HCT116 (cell line): ENCODE results near the gene PPP2R5B. TPM values are rescaled to one million over a fixed set of nuclear protein-coding genes. Genes with fewer than 3 reads are reported as not detected.

ENCODE experiments used
- ATAC-seq: fragments of 200-7000 bp; cut with Tn5 transposase; 2 replicates; pipeline ENCODE4 v1.9.1; 2020; ENCODE audit warnings: mild to moderate bottlenecking, moderate library complexity
- BruUV-seq: library from RNA; stranded (reverse); fragments of 400-500 nt; replicated peaks from 2 replicates; lab custom pipeline; 2021; lab: Mats Ljungman, UMichigan
- CTCF ChIA-PET: fragments of 300-600 bp; sonication (Branson Sonifier 250); formaldehyde crosslinking; loops from one replicate; lab custom pipeline; 2021; ENCODE audit warnings: antibody characterized with exemption; lab: Charles Lee
- POLR2A ChIA-PET: fragments of 300-600, 350-600 bp; sonication (Branson Sonifier 250); formaldehyde crosslinking; loops from one replicate; lab custom pipeline; 2021; ENCODE audit warnings: antibody characterized with exemption; lab: Charles Lee
- RAD21 ChIA-PET, 2 experiments: fragments of 300-600 bp; sonication (Branson Sonifier 250); formaldehyde crosslinking; loops; one replicate each; lab custom pipeline; 2023; ENCODE audit warnings: low total read pairs in 2 of 2; ENCODE audit not compliant: uncharacterized antibody in 2 of 2, unreplicated experiment in 2 of 2, low non-redundant PET in 1 of 2; lab: Charles Lee
- DNase-seq: peaks from one replicate; pipeline ENCODE4 v3.0.0-alpha.2; 2010; ENCODE audit warnings: low read depth, low spot score
- H2AFZ ChIP-seq: fragments of 200-600 bp; shearing (Covaris generic), sonication (generic); 2 replicates; pipeline ENCODE4 v1.6.1; 2017; ENCODE audit warnings: low read depth, mixed run types, mixed read lengths, antibody characterized with exemption, low read length; ENCODE audit not compliant: poor library complexity, severe bottlenecking
- H3K27ac ChIP-seq: 2 replicates; pipeline ENCODE4 v1.5.1; 2012; ENCODE audit warnings: low read depth, low read length
- H3K27me3 ChIP-seq: fragments of 200-600 bp; sonication (generic); 2 replicates; pipeline ENCODE4 v1.6.1; 2016; ENCODE audit warnings: mixed run types, low read length, mixed read lengths; ENCODE audit not compliant: insufficient read depth
- H3K36me3 ChIP-seq, 2 experiments: fragments of 200-500 bp in 1 of 2; fragments of 200-600 bp in 1 of 2; sonication (Bioruptor generic) in 1 of 2; sonication (generic) in 1 of 2; 2 replicates each; pipeline versions ENCODE4 v1.5.1 to v1.6.1; 2014 to 2016; ENCODE audit warnings: low read length in 2 of 2, inconsistent platforms in 1 of 2, mixed read lengths in 1 of 2, mixed run types in 1 of 2; ENCODE audit not compliant: insufficient read depth in 2 of 2, control insufficient read depth in 1 of 2
- H3K4me1 ChIP-seq, 2 experiments: fragments of 200-600 bp in 1 of 2; sonication (generic) in 1 of 2; 2 replicates each; pipeline versions ENCODE4 v1.5.1 to v1.6.1; 2012 to 2017; ENCODE audit warnings: low read length in 2 of 2, inconsistent platforms in 1 of 2, mild to moderate bottlenecking in 1 of 2, mixed read lengths in 1 of 2, mixed run types in 1 of 2, moderate library complexity in 1 of 2; ENCODE audit not compliant: insufficient read depth in 2 of 2, control insufficient read depth in 1 of 2
- H3K4me2 ChIP-seq: fragments of 200-600 bp; sonication (generic); 2 replicates; pipeline ENCODE4 v1.6.1; 2017; ENCODE audit warnings: mixed run types, low read length, mixed read lengths
- H3K4me3 ChIP-seq, 2 experiments: fragments of 200-600 bp in 1 of 2; sonication (generic) in 1 of 2; replicated peaks in 1 of 2; 2 replicates each; pipeline ENCODE4 v1.5.1; 2011 to 2016; ENCODE audit warnings: low read length in 2 of 2, control low read depth in 1 of 2, low read depth in 1 of 2, mild to moderate bottlenecking in 1 of 2, mixed read lengths in 1 of 2, mixed run types in 1 of 2
- H3K79me2 ChIP-seq: fragments of 200-600 bp; sonication (generic); 2 replicates; pipeline ENCODE4 v1.6.1; 2017; ENCODE audit warnings: mild to moderate bottlenecking, mixed run types, low read length, moderate library complexity, mixed read lengths; ENCODE audit not compliant: insufficient read depth
- H3K9ac ChIP-seq: fragments of 200-600 bp; sonication (generic); 2 replicates; pipeline ENCODE4 v1.6.1; 2016; ENCODE audit warnings: low read length, mixed read lengths
- H3K9me2 ChIP-seq: fragments of 200-600 bp; sonication (generic), shearing (Covaris generic); 2 replicates; pipeline ENCODE4 v1.6.1; 2017; ENCODE audit warnings: mixed run types, mild to moderate bottlenecking, moderate library complexity; ENCODE audit not compliant: insufficient read depth
- H3K9me3 ChIP-seq, 2 experiments: fragments of 200-500 bp in 1 of 2; fragments of 200-600 bp in 1 of 2; sonication (Bioruptor generic) in 1 of 2; sonication (generic) in 1 of 2; 2 replicates each; pipeline ENCODE4 v1.6.1; 2014 to 2017; ENCODE audit warnings: low read length in 2 of 2, mixed read lengths in 2 of 2, inconsistent platforms in 1 of 2, low read depth in 1 of 2, mild to moderate bottlenecking in 1 of 2, mixed run types in 1 of 2, moderate library complexity in 1 of 2; ENCODE audit not compliant: control insufficient read depth in 1 of 2, insufficient read depth in 1 of 2
- H4K20me1 ChIP-seq: fragments of 200-600 bp; sonication (generic), shearing (Covaris generic); 2 replicates; pipeline ENCODE4 v1.6.1; 2017; ENCODE audit warnings: mixed run types, mild to moderate bottlenecking, moderate library complexity; ENCODE audit not compliant: insufficient read depth
- ATF3 ChIP-seq: IDR thresholded peaks from 2 replicates; pipeline ENCODE4 v1.6.1; 2012
- CBX3 ChIP-seq: IDR thresholded peaks from 2 replicates; pipeline ENCODE4 v1.6.1; 2012; ENCODE audit warnings: low read depth
- EGR1 ChIP-seq: IDR thresholded peaks from 2 replicates; pipeline ENCODE4 v1.6.1; 2012; ENCODE audit warnings: low read depth
- ELF1 ChIP-seq: IDR thresholded peaks from 2 replicates; pipeline ENCODE4 v1.6.1; 2012; ENCODE audit warnings: low read depth, borderline replicate concordance
- JUND ChIP-seq: IDR thresholded peaks from 2 replicates; pipeline ENCODE4 v1.6.1; 2012
- POLR2A ChIP-seq: IDR thresholded peaks from 2 replicates; pipeline ENCODE4 v1.7.0; 2011; ENCODE audit warnings: borderline replicate concordance; ENCODE audit not compliant: insufficient read depth, insufficient read length; ENCODE audit errors: extremely low read depth
- REST ChIP-seq: IDR thresholded peaks from 2 replicates; pipeline ENCODE4 v1.6.1; 2012; ENCODE audit warnings: low read depth
- SP1 ChIP-seq: IDR thresholded peaks from 2 replicates; pipeline ENCODE4 v1.6.1; 2012; ENCODE audit warnings: low read depth
- SRF ChIP-seq: IDR thresholded peaks from 2 replicates; pipeline ENCODE4 v1.6.1; 2012; ENCODE audit warnings: low read depth
- ZFX ChIP-seq: fragments of 450-650 bp; IDR thresholded peaks from 2 replicates; pipeline ENCODE4 v1.6.1; 2017
- ZNF274 ChIP-seq: fragments of 200-500 bp; sonication (Bioruptor generic); IDR thresholded peaks from 2 replicates; pipeline ENCODE4 v1.6.1; 2014; ENCODE audit warnings: mild to moderate bottlenecking, low read depth, low read length, inconsistent platforms
- intact Hi-C: fragments of 100-400 bp; cut with micrococcal nuclease; formaldehyde crosslinking; loops from 2 replicates; pipeline ENCODE4 v1.10.0; 2022
- total RNA-seq: library from RNA; stranded (reverse); gene quantifications from one replicate; pipeline ENCODE4 v1.2.1, GENCODE V29; 2021; ENCODE audit not compliant: unreplicated experiment

PPP2R5B gene
- total RNA-seq, 1 experiment from 2014 or later: 10.9 TPM

- H3K79me2 ChIP-seq: no peaks in the 10 kb centered on the region
- H3K27ac ChIP-seq: no peak overlapping the region
- no peak overlapping the region for H2AFZ ChIP-seq
- DNase-seq (no peak), ATAC-seq (no peak)
- H3K9me2 ChIP-seq: no peaks in the 10 kb centered on the region
- no peaks in the 10 kb centered on the region for H3K36me3 ChIP-seq
- POLR2A ChIA-PET: no interaction called here
- H3K27me3 ChIP-seq: no peaks in the 10 kb centered on the region
- no TSS peak for BruUV-seq
- no peaks in the 10 kb centered on the region for H3K9me3 ChIP-seq
- peaks cover 8 to 15% of the 10 kb centered on the region in 2 experiments; a peak in 3 of 4 replicates for H3K4me1 ChIP-seq
- H3K4me3 ChIP-seq: no peak overlapping the region
- H3K9ac ChIP-seq: no peak overlapping the region
- H3K4me2 ChIP-seq: no peak overlapping the region
- no peaks in the 10 kb centered on the region for H4K20me1 ChIP-seq
- no peak for TF ChIP-seq SP1
- no peak for TF ChIP-seq REST
- no peak for TF ChIP-seq ATF3
- no peak for TF ChIP-seq ZFX
- TF ChIP-seq ZNF274: no peak
- no peak for TF ChIP-seq SRF
- TF ChIP-seq CBX3: no peak
- no peak for TF ChIP-seq EGR1
- TF ChIP-seq JUND: no peak
- no peak for TF ChIP-seq ELF1
- no peak for TF ChIP-seq POLR2A
- CTCF ChIA-PET: no interaction called here
- RAD21 ChIA-PET: no interaction called here
- intact Hi-C loops: no loop called here
Observed at GRCh38 chr11:64936539-64936938, 12.1 kb downstream of the PPP2R5B start.
